Progenitor cell of endocrine pancreas (in vitro differentiated cells): Measurements from ENCODE around the gene RSRC1. TPM values are rescaled to one million over a fixed set of nuclear protein-coding genes. Genes with fewer than 3 reads are reported as not detected.

Source experiments
- DNase-seq: peaks from one replicate; pipeline ENCODE4 v3.0.0; 2021; ENCODE audit warnings: low spot score; ENCODE audit not compliant: unreplicated experiment
- H3K27ac Mint-ChIP-seq: 2 replicates; pipeline ENCODE4 v1.8.0; 2021; ENCODE audit warnings: mild to moderate bottlenecking, moderate library complexity, mixed read lengths
- H3K27me3 Mint-ChIP-seq: 2 replicates; pipeline ENCODE4 v1.8.0; 2021; ENCODE audit warnings: mixed read lengths
- H3K36me3 Mint-ChIP-seq: 2 replicates; pipeline ENCODE4 v1.8.0; 2022; ENCODE audit warnings: mixed read lengths; ENCODE audit not compliant: insufficient read depth
- H3K4me1 Mint-ChIP-seq: 2 replicates; pipeline ENCODE4 v1.8.0; 2021; ENCODE audit warnings: low read depth, mixed read lengths
- H3K4me3 Mint-ChIP-seq: 2 replicates; pipeline ENCODE4 v1.8.0; 2021; ENCODE audit warnings: low read depth, mild to moderate bottlenecking, moderate library complexity, mixed read lengths
- H3K9me3 Mint-ChIP-seq: 2 replicates; pipeline ENCODE4 v1.8.0; 2021; ENCODE audit warnings: low read depth, mixed read lengths
- total RNA-seq: library from RNA; stranded (reverse); gene quantifications from 2 replicates; pipeline ENCODE4 v1.2.1, GENCODE V29; 2021
- TF ChIP-seq, protein P1 (sequence below): fragments of 200-600 bp; sonication (generic); IDR thresholded peaks from one replicate; pipeline ENCODE4 v1.5.0; 2021; ENCODE audit warnings: antibody characterized with exemption, mild to moderate bottlenecking; ENCODE audit not compliant: unreplicated experiment

RSRC1 gene
- total RNA-seq, 1 donor from 2014 or later, result 50.6 TPM

DNA sequence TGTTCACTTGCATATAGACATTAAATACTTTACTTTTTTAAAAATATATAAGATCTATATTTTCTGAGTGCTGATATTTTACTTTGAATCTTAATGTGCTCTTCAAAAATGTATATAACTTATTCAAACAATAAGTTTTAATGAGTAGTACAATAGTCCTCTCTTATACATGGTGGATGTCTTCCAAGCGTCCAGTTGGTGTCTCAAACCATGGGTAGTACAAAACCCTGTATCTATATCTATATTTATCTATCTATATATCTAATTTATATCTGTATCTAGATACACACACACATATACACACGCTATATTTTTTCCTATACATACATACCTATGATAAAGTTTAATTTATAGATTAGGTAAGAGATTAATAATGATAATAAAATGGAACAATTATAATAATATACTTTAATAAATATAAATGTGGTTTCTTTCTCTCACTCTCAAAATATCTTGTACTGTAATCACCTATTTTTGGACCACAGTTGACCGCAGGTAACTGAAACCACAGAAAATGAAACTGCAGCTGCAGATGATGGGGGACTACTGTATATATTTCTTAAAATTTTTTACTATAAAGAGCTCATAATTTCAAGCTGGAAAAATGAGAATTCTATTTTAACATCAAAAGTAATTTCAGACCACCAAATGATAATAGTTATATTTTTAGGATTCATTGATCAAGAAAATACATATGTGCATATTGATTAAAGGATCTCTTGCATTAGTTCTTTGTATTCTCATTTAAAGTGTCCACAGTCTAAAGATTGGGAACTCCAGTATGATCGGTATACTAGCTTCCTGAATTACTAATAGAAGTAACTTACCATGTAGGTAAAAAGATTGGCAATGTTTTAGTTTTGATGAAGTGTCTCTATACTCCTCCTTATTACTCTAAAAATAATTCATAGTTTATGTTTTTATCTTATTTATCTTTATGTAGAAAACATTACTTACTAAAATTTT, 246.0 kb downstream of the RSRC1 start:
- H3K27ac Mint-ChIP-seq, result no peak overlapping the region
- TF ChIP-seq, protein P1, sequence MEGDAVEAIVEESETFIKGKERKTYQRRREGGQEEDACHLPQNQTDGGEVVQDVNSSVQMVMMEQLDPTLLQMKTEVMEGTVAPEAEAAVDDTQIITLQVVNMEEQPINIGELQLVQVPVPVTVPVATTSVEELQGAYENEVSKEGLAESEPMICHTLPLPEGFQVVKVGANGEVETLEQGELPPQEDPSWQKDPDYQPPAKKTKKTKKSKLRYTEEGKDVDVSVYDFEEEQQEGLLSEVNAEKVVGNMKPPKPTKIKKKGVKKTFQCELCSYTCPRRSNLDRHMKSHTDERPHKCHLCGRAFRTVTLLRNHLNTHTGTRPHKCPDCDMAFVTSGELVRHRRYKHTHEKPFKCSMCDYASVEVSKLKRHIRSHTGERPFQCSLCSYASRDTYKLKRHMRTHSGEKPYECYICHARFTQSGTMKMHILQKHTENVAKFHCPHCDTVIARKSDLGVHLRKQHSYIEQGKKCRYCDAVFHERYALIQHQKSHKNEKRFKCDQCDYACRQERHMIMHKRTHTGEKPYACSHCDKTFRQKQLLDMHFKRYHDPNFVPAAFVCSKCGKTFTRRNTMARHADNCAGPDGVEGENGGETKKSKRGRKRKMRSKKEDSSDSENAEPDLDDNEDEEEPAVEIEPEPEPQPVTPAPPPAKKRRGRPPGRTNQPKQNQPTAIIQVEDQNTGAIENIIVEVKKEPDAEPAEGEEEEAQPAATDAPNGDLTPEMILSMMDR, result no peak
- H3K4me3 Mint-ChIP-seq, result no peak overlapping the region

DNA sequence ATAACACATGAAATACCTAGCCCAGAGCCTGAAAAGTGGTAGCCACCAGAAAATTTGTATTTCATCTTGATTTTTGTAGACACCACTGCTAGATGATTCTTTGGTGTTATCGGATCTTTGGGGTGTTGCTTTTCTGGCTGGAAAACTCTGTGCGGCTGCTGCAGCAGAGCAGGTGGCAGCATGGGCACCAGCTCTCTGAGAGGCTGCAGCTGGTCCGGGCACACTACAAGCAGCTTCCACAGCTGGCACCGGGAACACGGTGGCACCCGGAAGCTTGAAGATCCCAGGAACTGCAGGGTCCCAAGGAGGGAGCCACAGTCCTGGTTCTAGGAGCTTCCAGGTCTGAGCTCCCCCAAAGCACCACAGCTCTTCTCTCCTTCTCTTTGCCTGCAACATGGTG, 249.4 kb downstream of the RSRC1 start:
- H3K27ac Mint-ChIP-seq, result no peak overlapping the region
- no peaks in the 10 kb centered on the region for H3K4me1 Mint-ChIP-seq
- no peak for DNase-seq
- H3K9me3 Mint-ChIP-seq, result no peaks in the 10 kb centered on the region
- no peaks in the 10 kb centered on the region for H3K27me3 Mint-ChIP-seq
- no peak overlapping the region for H3K4me3 Mint-ChIP-seq
- no peaks in the 10 kb centered on the region for H3K36me3 Mint-ChIP-seq
- TF ChIP-seq, protein P1, result no peak

More for the DNA sequence above, 246.0 kb downstream of the RSRC1 start:
- Mint-ChIP-seq H3K36me3 (no peaks in the 10 kb centered on the region), H3K4me1 (no peaks in the 10 kb centered on the region), H3K27me3 (no peaks in the 10 kb centered on the region), H3K9me3 (no peaks in the 10 kb centered on the region)
- DNase-seq, result no peak

DNA sequence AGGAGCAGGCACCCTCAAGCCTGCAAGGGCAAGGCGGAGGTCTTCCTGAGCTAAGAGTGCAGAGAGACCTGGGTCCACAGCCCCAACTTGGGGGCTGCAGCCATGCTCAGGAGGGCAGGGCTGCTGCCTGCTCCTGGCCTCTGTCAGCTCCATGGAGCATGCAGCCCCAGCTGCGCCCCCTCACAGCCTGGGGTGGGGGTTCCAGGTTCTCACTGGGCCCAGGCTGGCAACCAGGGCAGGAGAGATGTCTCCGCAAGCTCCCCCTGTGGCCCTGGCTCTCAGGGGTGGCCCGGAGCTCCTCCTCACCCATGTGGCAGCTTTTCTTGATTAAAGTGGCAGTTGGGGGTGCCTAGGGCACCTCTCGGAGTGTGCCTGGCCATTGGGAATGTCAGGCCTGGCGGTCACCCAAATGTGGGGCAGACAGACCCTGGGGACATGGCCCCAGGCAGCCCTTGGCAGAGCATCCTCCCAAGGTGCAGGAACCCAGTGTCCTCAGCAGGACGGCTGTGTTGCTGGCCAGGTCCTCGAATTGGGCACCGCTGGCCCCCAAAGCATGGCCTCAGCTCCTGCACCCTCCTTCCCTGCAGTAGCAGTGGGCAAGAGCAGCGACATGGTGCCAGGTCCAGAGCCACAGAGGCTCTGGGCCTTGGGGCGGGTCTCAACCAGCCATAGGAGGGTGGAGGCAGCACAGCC, 251.0 kb downstream of the RSRC1 start:
- Mint-ChIP-seq H3K36me3 (peaks cover 3% of the 10 kb centered on the region), H3K9me3 (peaks cover 3% of the 10 kb centered on the region), H3K4me1 (no peaks in the 10 kb centered on the region), H3K4me3 (no peak overlapping the region), H3K27ac (no peak overlapping the region), H3K27me3 (no peaks in the 10 kb centered on the region)
- TF ChIP-seq, protein P1, result no peak
- DNase-seq, result no peak

DNA sequence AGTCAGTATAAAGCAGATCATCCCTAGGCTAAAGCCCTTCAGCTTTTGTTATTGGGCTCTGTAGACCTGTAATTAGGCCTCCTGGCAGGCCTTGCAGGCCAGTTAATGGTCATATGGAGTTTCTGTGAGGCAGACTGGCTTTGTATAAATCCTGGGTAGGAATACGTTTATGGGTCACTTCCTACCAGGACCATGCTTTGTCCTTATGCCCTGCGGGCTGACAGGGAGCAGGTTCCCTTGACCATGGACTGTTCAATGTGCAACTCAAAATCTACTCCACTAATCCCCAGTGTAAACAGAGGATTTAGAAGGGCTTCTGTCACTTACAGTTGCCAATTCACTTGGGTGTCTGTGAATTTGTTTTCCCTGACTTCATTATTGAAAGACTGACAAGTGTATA, 258.4 kb downstream of the RSRC1 start:
- Mint-ChIP-seq H3K36me3 (peaks cover 7% of the 10 kb centered on the region), H3K27ac (no peak overlapping the region), H3K27me3 (no peaks in the 10 kb centered on the region), H3K9me3 (peaks cover 10% of the 10 kb centered on the region), H3K4me1 (peaks cover 5% of the 10 kb centered on the region), H3K4me3 (no peak overlapping the region)
- TF ChIP-seq, protein P1, result no peak
- no peak for DNase-seq

DNA sequence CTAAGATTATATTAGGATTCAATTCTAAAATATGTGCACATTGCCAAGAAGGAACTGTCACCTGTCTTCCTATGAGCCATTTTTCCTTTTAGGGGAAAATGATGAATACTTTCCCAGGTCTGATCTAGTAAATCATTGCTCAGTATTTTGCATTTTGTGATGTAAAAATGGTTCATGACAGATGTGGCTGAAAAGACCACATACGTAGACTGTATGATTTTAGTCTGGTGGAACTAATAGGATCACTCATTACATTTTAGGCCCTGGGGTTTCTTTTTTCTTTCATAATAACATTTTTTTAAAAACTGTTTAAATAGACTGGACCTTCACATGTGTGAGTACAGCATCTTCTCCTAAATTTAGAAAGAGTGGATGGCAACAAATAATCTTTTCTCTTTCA, 259.4 kb downstream of the RSRC1 start:
- Mint-ChIP-seq H3K4me1 (peaks cover 5% of the 10 kb centered on the region), H3K4me3 (no peak overlapping the region), H3K36me3 (peaks cover 7% of the 10 kb centered on the region), H3K27ac (no peak overlapping the region), H3K9me3 (peaks cover 10% of the 10 kb centered on the region), H3K27me3 (no peaks in the 10 kb centered on the region)
- TF ChIP-seq, protein P1, result no peak
- DNase-seq, result no peak
